Osteoblast (primary cell): ENCODE measurements around the gene SPDYE4. TPM values are rescaled to one million over a fixed set of nuclear protein-coding genes. Genes with fewer than 3 reads are reported as not detected.

Experiments used
- DNase-seq: peaks from one replicate; pipeline ENCODE4 v3.0.0; 2011; ENCODE audit warnings: low spot score, mixed read lengths; ENCODE audit not compliant: insufficient read length; ENCODE audit errors: missing footprints
- H2AFZ ChIP-seq: 2 replicates; pipeline ENCODE4 v1.6.0; 2011; ENCODE audit warnings: mild to moderate bottlenecking, low read length
- H3K27ac ChIP-seq: 2 replicates; pipeline ENCODE4 v1.5.1; 2011; ENCODE audit warnings: mild to moderate bottlenecking, low read depth, low read length, moderate library complexity
- H3K27me3 ChIP-seq: 2 replicates; pipeline ENCODE4 v1.6.0; 2012; ENCODE audit warnings: mild to moderate bottlenecking, control low read depth, inconsistent platforms, low read length, moderate library complexity; ENCODE audit not compliant: insufficient read depth
- H3K36me3 ChIP-seq: 2 replicates; pipeline ENCODE4 v1.5.1; 2011; ENCODE audit warnings: mild to moderate bottlenecking, low read length, control low read depth, moderate library complexity; ENCODE audit not compliant: insufficient read depth
- H3K4me1 ChIP-seq: 2 replicates; pipeline ENCODE4 v1.5.1; 2011; ENCODE audit warnings: mild to moderate bottlenecking, low read length, control low read depth, moderate library complexity; ENCODE audit not compliant: insufficient read depth
- H3K4me2 ChIP-seq: 2 replicates; pipeline ENCODE4 v1.6.0; 2011; ENCODE audit warnings: mild to moderate bottlenecking, low read length; ENCODE audit not compliant: insufficient read depth
- H3K4me3 ChIP-seq: fragments of 200-600 bp; sonication (generic); 3 replicates; pipeline ENCODE4 v1.5.1; 2012; ENCODE audit warnings: mild to moderate bottlenecking, low read length, inconsistent platforms; ENCODE audit not compliant: insufficient read depth
- H3K79me2 ChIP-seq: 2 replicates; pipeline ENCODE4 v1.6.0; 2012; ENCODE audit warnings: mild to moderate bottlenecking, low read length, control low read depth, inconsistent platforms; ENCODE audit not compliant: insufficient read depth
- H3K9me3 ChIP-seq: 2 replicates; pipeline ENCODE4 v1.5.1; 2011; ENCODE audit warnings: low read depth, low read length, control low read depth
- H4K20me1 ChIP-seq: 2 replicates; pipeline ENCODE4 v1.6.0; 2012; ENCODE audit warnings: mild to moderate bottlenecking, low read length, control low read depth; ENCODE audit not compliant: insufficient read depth
- CTCF ChIP-seq: IDR thresholded peaks from 2 replicates; pipeline ENCODE4 v1.5.1; 2011; ENCODE audit warnings: mild to moderate bottlenecking, low read depth, low read length, moderate library complexity; ENCODE audit errors: extremely low read depth
- total RNA-seq: library from RNA; depleted of rRNA; stranded (reverse); fragments of >200 nt; gene quantifications from 2 replicates; pipeline ENCODE4 v1.2.3, GENCODE V29; 2012

The SPDYE4 gene
- total RNA-seq, 1 donor: not detected

GRCh38 chr17:8755590-8756255 lies 2.6 kb downstream of the SPDYE4 start:
- no peak overlapping the region for H3K27ac ChIP-seq
- H3K4me1 ChIP-seq: no peaks in the 10 kb centered on the region
- H3K4me3 ChIP-seq: no peak overlapping the region
- H3K36me3 ChIP-seq: no peaks in the 10 kb centered on the region
- no peak for TF ChIP-seq CTCF
- H3K27me3 ChIP-seq: peaks cover 14% of the 10 kb centered on the region
- H3K9me3 ChIP-seq: no peaks in the 10 kb centered on the region
- H2AFZ ChIP-seq: no peak overlapping the region
- no peaks in the 10 kb centered on the region for H3K79me2 ChIP-seq
- H4K20me1 ChIP-seq: no peaks in the 10 kb centered on the region
- no peak overlapping the region for H3K4me2 ChIP-seq
- no peak for DNase-seq

GRCh38 chr17:8754890-8755289 lies 3.5 kb downstream of the SPDYE4 start:
- no peak for TF ChIP-seq CTCF
- no peak for DNase-seq
- no peaks in the 10 kb centered on the region for H3K4me1 ChIP-seq
- H4K20me1 ChIP-seq: no peaks in the 10 kb centered on the region
- no peak overlapping the region for H3K4me3 ChIP-seq
- no peak overlapping the region for H2AFZ ChIP-seq
- no peak overlapping the region for H3K27ac ChIP-seq
- H3K36me3 ChIP-seq: no peaks in the 10 kb centered on the region
- no peak overlapping the region for H3K4me2 ChIP-seq
- peaks cover 14% of the 10 kb centered on the region for H3K27me3 ChIP-seq
- no peaks in the 10 kb centered on the region for H3K79me2 ChIP-seq
- no peaks in the 10 kb centered on the region for H3K9me3 ChIP-seq

GRCh38 chr17:8753976-8754440 lies 4.3 kb downstream of the SPDYE4 start:
- no peak overlapping the region for H3K4me3 ChIP-seq
- H3K27me3 ChIP-seq: peaks cover 11% of the 10 kb centered on the region
- no peaks in the 10 kb centered on the region for H4K20me1 ChIP-seq
- no peaks in the 10 kb centered on the region for H3K9me3 ChIP-seq
- DNase-seq: peak; percentile 90
- no peaks in the 10 kb centered on the region for H3K4me1 ChIP-seq
- H3K27ac ChIP-seq: no peak overlapping the region
- H3K4me2 ChIP-seq: no peak overlapping the region
- no peak overlapping the region for H2AFZ ChIP-seq
- no peaks in the 10 kb centered on the region for H3K79me2 ChIP-seq
- TF ChIP-seq CTCF: peak; percentile 63
- H3K36me3 ChIP-seq: no peaks in the 10 kb centered on the region

- H3K79me2 ChIP-seq: no peaks in the 10 kb centered on the region
- TF ChIP-seq CTCF: no peak
- no peak overlapping the region for H3K27ac ChIP-seq
- peaks cover 7% of the 10 kb centered on the region for H3K27me3 ChIP-seq
- H3K4me3 ChIP-seq: no peak overlapping the region
- DNase-seq: no peak
- H2AFZ ChIP-seq: no peak overlapping the region
- no peaks in the 10 kb centered on the region for H3K9me3 ChIP-seq
- no peak overlapping the region for H3K4me2 ChIP-seq
- H4K20me1 ChIP-seq: no peaks in the 10 kb centered on the region
- no peaks in the 10 kb centered on the region for H3K36me3 ChIP-seq
- no peaks in the 10 kb centered on the region for H3K4me1 ChIP-seq
Measured at GRCh38 chr17:8753136-8753975, 5.0 kb downstream of the SPDYE4 start.
